PC-3 (cell line): Measurements from ENCODE around the gene PEX11G. TPM values are rescaled to one million over a fixed set of nuclear protein-coding genes. Genes with fewer than 3 reads are reported as not detected.

Source experiments
- ATAC-seq: fragments of 200-7000 bp; cut with Tn5 transposase; 2 replicates; pipeline ENCODE4 v1.9.1; 2020; ENCODE audit warnings: mild to moderate bottlenecking, moderate library complexity
- BruUV-seq: library from RNA; stranded (reverse); fragments of 400-500 nt; replicated peaks from 2 replicates; lab custom pipeline; 2021; lab: Mats Ljungman, UMichigan
- CTCF ChIA-PET: fragments of 300-600 bp; sonication (Branson Sonifier 250); formaldehyde crosslinking; loops from one replicate; lab custom pipeline; 2022; ENCODE audit warnings: antibody characterized with exemption; lab: Charles Lee
- POLR2A ChIA-PET: fragments of 300-600 bp; sonication (Branson Sonifier 250); formaldehyde crosslinking; loops from one replicate; lab custom pipeline; 2022; ENCODE audit warnings: antibody characterized with exemption; ENCODE audit not compliant: unreplicated experiment; lab: Charles Lee
- DNase-seq: peaks from one replicate; pipeline ENCODE4 v3.0.0-alpha.2; 2015
- H2AFZ ChIP-seq: fragments of 300-600 bp; sonication (generic); 2 replicates; pipeline ENCODE4 v1.6.0; 2016; ENCODE audit warnings: antibody characterized with exemption, low read length
- H3F3A ChIP-seq: fragments of 300-600 bp; sonication (generic); one replicate; pipeline ENCODE4 v1.6.0; 2017; ENCODE audit warnings: antibody characterized with exemption, low read length, control low read depth, mild to moderate bottlenecking; ENCODE audit not compliant: unreplicated experiment
- H3K27ac ChIP-seq: fragments of 300-600 bp; sonication (generic); 2 replicates; pipeline ENCODE4 v1.5.1; 2016; ENCODE audit warnings: mild to moderate bottlenecking, low read length
- H3K27me3 ChIP-seq: fragments of 300-600 bp; sonication (generic); 2 replicates; pipeline ENCODE4 v1.6.1; 2016; ENCODE audit warnings: low read length, mixed read lengths
- H3K36me3 ChIP-seq: fragments of 300-600 bp; sonication (generic); 2 replicates; pipeline ENCODE4 v1.6.1; 2016; ENCODE audit warnings: low read depth, mixed run types, low read length, mixed read lengths
- H3K4me1 ChIP-seq: fragments of 300-600 bp; sonication (generic); 2 replicates; pipeline ENCODE4 v1.5.1; 2016; ENCODE audit warnings: low read length; ENCODE audit not compliant: insufficient read depth
- H3K4me2 ChIP-seq: fragments of 300-600 bp; sonication (generic); 2 replicates; pipeline ENCODE4 v1.6.0; 2016; ENCODE audit warnings: low read length
- H3K4me3 ChIP-seq: fragments of 300-600 bp; sonication (generic); 2 replicates; pipeline ENCODE4 v1.5.1; 2016; ENCODE audit warnings: mild to moderate bottlenecking, low read length, mixed read lengths
- H3K79me2 ChIP-seq: fragments of 300-600 bp; sonication (generic); 2 replicates; pipeline ENCODE4 v1.6.1; 2017; ENCODE audit warnings: low read length, mixed read lengths
- H3K9ac ChIP-seq: fragments of 300-600 bp; sonication (generic); 2 replicates; pipeline ENCODE4 v1.6.0; 2016; ENCODE audit warnings: mild to moderate bottlenecking, low read length
- H3K9me2 ChIP-seq: fragments of 300-600 bp; sonication (generic); replicated peaks from 2 replicates; pipeline ENCODE4 v1.6.1; 2016; ENCODE audit warnings: mixed run types, low read length, mixed read lengths
- H3K9me3 ChIP-seq: fragments of 300-600 bp; sonication (generic); 2 replicates; pipeline ENCODE4 v1.6.1; 2016; ENCODE audit warnings: low read length, mixed read lengths
- H4K20me1 ChIP-seq: fragments of 300-600 bp; sonication (generic); 2 replicates; pipeline ENCODE4 v1.6.1; 2016; ENCODE audit warnings: low read length, mixed read lengths
- CTCF ChIP-seq: fragments of 300-600 bp; sonication (generic); conservative IDR thresholded peaks from 2 replicates; pipeline ENCODE4 v1.5.1; 2017; ENCODE audit warnings: antibody characterized with exemption, low read depth, mild to moderate bottlenecking, low read length
- EZH2 ChIP-seq: fragments of 300-600 bp; sonication (generic); IDR thresholded peaks from one replicate; pipeline ENCODE4 v1.6.1; 2017; ENCODE audit warnings: antibody characterized with exemption, mild to moderate bottlenecking, low read length; ENCODE audit not compliant: unreplicated experiment
- EZH2phosphoT487 ChIP-seq: fragments of 300-600 bp; sonication (generic); IDR thresholded peaks from 2 replicates; pipeline ENCODE4 v1.6.1; 2018; ENCODE audit warnings: mild to moderate bottlenecking, antibody characterized with exemption, low read length, borderline replicate concordance
- intact Hi-C: fragments of 100-400 bp; cut with micrococcal nuclease; formaldehyde crosslinking; loops from 2 replicates; pipeline ENCODE4 v1.9.0; 2023
- total RNA-seq: library from RNA; depleted of rRNA; stranded (reverse); fragments of >200 nt; gene quantifications from 2 replicates; pipeline ENCODE4 v1.2.3, GENCODE V29; 2014

PEX11G gene
- total RNA-seq, 1 experiment from 2014 or later, result 6.6 TPM

DNA sequence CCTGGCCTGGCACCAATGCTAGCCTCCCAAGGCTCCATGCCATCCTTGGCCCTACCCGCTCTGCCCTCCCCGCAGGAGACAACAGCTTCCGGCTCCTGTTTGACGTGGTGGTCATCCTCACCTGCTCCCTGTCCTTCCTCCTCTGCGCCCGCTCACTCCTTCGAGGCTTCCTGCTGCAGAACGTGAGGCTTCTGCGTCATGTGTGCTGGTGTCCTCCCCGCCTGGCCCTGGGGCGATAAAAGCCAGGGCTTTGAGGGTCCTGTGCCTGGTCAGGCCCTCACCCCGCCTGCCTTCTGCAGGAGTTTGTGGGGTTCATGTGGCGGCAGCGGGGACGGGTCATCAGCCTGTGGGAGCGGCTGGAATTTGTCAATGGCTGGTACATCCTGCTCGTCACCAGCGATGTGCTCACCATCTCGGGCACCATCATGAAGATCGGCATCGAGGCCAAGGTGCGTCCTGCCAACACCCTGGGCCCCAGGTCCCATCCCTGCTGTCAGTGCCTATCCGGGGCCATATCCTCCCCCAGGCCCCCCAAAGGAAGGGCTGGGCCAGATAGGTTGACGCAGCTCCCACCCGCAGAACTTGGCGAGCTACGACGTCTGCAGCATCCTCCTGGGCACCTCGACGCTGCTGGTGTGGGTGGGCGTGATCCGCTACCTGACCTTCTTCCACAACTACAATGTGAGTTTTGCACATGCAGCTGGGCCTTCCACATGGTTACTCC is 39.8 kb upstream of the PEX11G start:
- POLR2A ChIA-PET, result no interaction called here
- H3K9me3 ChIP-seq, result no peaks in the 10 kb centered on the region
- no peak for TF ChIP-seq EZH2
- TF ChIP-seq EZH2phosphoT487, result no peak
- TF ChIP-seq CTCF, result no peak
- no peak for ATAC-seq
- H3K79me2 ChIP-seq, result peaks cover 3% of the 10 kb centered on the region; the same call in 1 of the 2 replicates
- H3F3A ChIP-seq, result no peaks in the 10 kb centered on the region
- peaks cover 4% of the 10 kb centered on the region for H3K4me1 ChIP-seq
- no peak overlapping the region for H2AFZ ChIP-seq
- no peaks in the 10 kb centered on the region; the same call in 1 of the 2 replicates for H3K36me3 ChIP-seq
- DNase-seq, result no peak
- H3K27ac ChIP-seq, result no peak overlapping the region
- H3K9me2 ChIP-seq, result no peaks in the 10 kb centered on the region
- H3K27me3 ChIP-seq, result no peaks in the 10 kb centered on the region
- no peaks in the 10 kb centered on the region for H4K20me1 ChIP-seq
- CTCF ChIA-PET, result no interaction called here
- no peak overlapping the region for H3K4me3 ChIP-seq
- H3K4me2 ChIP-seq, result no peak overlapping the region
- H3K9ac ChIP-seq, result no peak overlapping the region
- intact Hi-C loops, result no loop called here
- BruUV-seq, result no TSS peak

DNA sequence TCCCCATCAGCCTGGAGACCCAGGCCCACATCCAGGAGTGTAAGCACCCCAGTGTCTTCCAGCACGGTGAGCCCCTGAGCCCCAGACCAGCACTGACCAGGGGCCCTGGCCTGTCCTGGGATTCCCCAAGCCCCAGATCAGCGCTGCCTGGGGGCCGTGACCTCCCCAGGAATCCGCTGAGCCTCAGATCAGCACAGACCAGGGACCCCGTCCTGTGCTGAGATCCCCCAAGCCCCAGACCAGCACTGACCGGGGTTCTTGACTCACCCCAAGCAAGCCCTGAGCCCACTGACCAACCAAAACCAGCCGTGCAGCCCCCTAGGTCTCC is 39.3 kb upstream of the PEX11G start:
- ChIA-PET POLR2A (no interaction called here), CTCF (no interaction called here)
- ATAC-seq, result no peak

More for the DNA sequence above, 39.3 kb upstream of the PEX11G start:
- peaks cover 6% of the 10 kb centered on the region for H3K4me1 ChIP-seq
- H3K36me3 ChIP-seq, result no peaks in the 10 kb centered on the region; the same call in 1 of the 2 replicates
- H3K27ac ChIP-seq, result no peak overlapping the region
- peaks cover 9% of the 10 kb centered on the region; the same call in 1 of the 2 replicates for H3K79me2 ChIP-seq
- H2AFZ ChIP-seq, result no peak overlapping the region
- H3K4me2 ChIP-seq, result no peak overlapping the region
- H4K20me1 ChIP-seq, result no peaks in the 10 kb centered on the region
- no peak overlapping the region for H3K4me3 ChIP-seq
- H3K27me3 ChIP-seq, result no peaks in the 10 kb centered on the region
- TF ChIP-seq CTCF (no peak), EZH2phosphoT487 (no peak), EZH2 (no peak)
- BruUV-seq, result no TSS peak
- DNase-seq, result no peak
- H3K9ac ChIP-seq, result no peak overlapping the region
- no peaks in the 10 kb centered on the region for H3K9me2 ChIP-seq
- no peaks in the 10 kb centered on the region for H3K9me3 ChIP-seq
- no peaks in the 10 kb centered on the region for H3F3A ChIP-seq
- intact Hi-C loops, result no loop called here
